ENCODE results near the gene CCDC24. TPM values are rescaled to one million over a fixed set of nuclear protein-coding genes. Genes with fewer than 3 reads are reported as not detected.
A peak's percentile ranks its signal among the peaks of the same experiment; 100 is the strongest.

Gene CCDC24
- total RNA-seq, 1 experiment from 2014 or later: 11.8 TPM

DNA sequence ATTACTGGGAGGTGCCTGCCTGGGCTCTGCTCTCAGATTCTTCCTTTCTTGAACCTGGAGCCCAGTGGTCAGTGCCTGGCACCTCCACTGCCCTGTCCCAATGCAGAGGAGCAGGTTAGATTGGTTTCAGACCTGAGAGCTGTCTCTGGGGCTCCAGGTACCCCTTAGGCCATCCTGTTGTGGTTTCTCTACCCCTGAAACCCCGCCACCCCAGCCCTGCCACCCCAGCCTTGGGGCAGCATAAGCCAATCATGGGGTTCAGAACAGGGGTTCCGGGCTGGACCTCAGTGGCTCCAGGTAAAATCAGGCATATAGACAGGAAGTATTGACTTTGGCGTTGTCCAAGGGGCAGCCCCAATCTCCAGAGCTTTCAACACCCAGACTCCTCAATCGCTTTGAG lies 43.0 kb downstream of the CCDC24 start:
- Mint-ChIP-seq H3K27ac (peak overlapping the region in 1 of 3 experiments; percentile 65; a peak in 1 of 7 replicates), H3K36me3 (ENCODE audit: insufficient read depth in 1 of 3, low read depth in 3 of 3) (no peaks in the 10 kb centered on the region; a peak in 2 of 7 replicates), H3K27me3 (ENCODE audit: low read depth) (peaks cover 6% of the 10 kb centered on the region), H3K9me3 (no peaks in the 10 kb centered on the region), H3K4me1 (peaks cover 31 to 32% of the 10 kb centered on the region in 2 experiments), H3K4me3 (no peak overlapping the region)
- Histone ChIP-seq H2BK5ac (ENCODE audit: insufficient read length, low read length) (no peak overlapping the region), H3K27me3 (ENCODE audit: insufficient read depth, low read length) (no peaks in the 10 kb centered on the region), H3T11ph (ENCODE audit: low read length) (no peak overlapping the region), H2AK5ac (ENCODE audit: insufficient read length, low read length) (no peak overlapping the region), H2BK20ac (ENCODE audit: low read depth, low read length, poor library complexity, severe bottlenecking) (no peak overlapping the region), H2BK120ac (ENCODE audit: low read depth, low read length, poor library complexity, severe bottlenecking) (no peak overlapping the region), H3K79me1 (ENCODE audit: insufficient read depth, low read depth, low read length, poor library complexity, severe bottlenecking) (no peaks in the 10 kb centered on the region), H2BK15ac (ENCODE audit: low read depth, low read length) (no peak overlapping the region), H3K18ac (ENCODE audit: insufficient read length, low read depth, low read length) (no peak overlapping the region), H3K56ac (ENCODE audit: insufficient read length, low read depth, low read length) (no peak overlapping the region), H3K9me3 (ENCODE audit: control insufficient read depth, low read depth, low read length) (no peaks in the 10 kb centered on the region), H2AFZ (ENCODE audit: low read length) (no peak overlapping the region), H3K4me1 (ENCODE audit: insufficient read depth, low read length) (peaks cover 7% of the 10 kb centered on the region; the same call in 1 of the 2 replicates), H4K5ac (ENCODE audit: insufficient read length, low read depth, low read length) (no peak overlapping the region), H3K9ac (ENCODE audit: extremely low read depth, insufficient read length, low read length) (no peak overlapping the region), H3K14ac (ENCODE audit: insufficient read depth, low read length) (no peak overlapping the region), H3K27ac (ENCODE audit: insufficient read length, low read depth, low read length) (no peak overlapping the region), H3K4me2 (ENCODE audit: insufficient read depth, insufficient read length, low read length) (no peak overlapping the region), H3K23ac (ENCODE audit: insufficient read length, low read depth, low read length) (no peak overlapping the region), H4K8ac (replicated peaks; ENCODE audit: insufficient read length, low read depth, low read length) (no peak overlapping the region), H3K23me2 (ENCODE audit: insufficient read length, low read depth, low read length, poor library complexity, severe bottlenecking) (peaks cover 4% of the 10 kb centered on the region), H2BK12ac (ENCODE audit: insufficient read length, low read depth, low read length) (no peak overlapping the region), H4K20me1 (ENCODE audit: control insufficient read depth, insufficient read depth, insufficient read length) (no peaks in the 10 kb centered on the region), H3K79me2 (ENCODE audit: insufficient read depth, low read length) (no peaks in the 10 kb centered on the region), H4K91ac (ENCODE audit: insufficient read length, low read depth, low read length) (no peak overlapping the region), H3K4ac (ENCODE audit: low read depth, low read length) (no peak overlapping the region)
- TF ChIP-seq, protein P1, sequence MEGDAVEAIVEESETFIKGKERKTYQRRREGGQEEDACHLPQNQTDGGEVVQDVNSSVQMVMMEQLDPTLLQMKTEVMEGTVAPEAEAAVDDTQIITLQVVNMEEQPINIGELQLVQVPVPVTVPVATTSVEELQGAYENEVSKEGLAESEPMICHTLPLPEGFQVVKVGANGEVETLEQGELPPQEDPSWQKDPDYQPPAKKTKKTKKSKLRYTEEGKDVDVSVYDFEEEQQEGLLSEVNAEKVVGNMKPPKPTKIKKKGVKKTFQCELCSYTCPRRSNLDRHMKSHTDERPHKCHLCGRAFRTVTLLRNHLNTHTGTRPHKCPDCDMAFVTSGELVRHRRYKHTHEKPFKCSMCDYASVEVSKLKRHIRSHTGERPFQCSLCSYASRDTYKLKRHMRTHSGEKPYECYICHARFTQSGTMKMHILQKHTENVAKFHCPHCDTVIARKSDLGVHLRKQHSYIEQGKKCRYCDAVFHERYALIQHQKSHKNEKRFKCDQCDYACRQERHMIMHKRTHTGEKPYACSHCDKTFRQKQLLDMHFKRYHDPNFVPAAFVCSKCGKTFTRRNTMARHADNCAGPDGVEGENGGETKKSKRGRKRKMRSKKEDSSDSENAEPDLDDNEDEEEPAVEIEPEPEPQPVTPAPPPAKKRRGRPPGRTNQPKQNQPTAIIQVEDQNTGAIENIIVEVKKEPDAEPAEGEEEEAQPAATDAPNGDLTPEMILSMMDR (conservative IDR thresholded peaks at IDR 0.05): no peak
- DNase-seq: no peak
- WGBS (ENCODE audit: extremely low coverage, insufficient read length, low lambda C conversion rate): no CpG with 5 or more reads among the region's 4 CpGs

Data from H9 (cell line).